Measurements from ENCODE around the gene ZSCAN26.
"Not testable (repeated sequence)": the region's sequence is repeated elsewhere in the genome, so short reads cannot be mapped to it uniquely, and the experiment has no call there.

ZSCAN26 gene

DNA sequence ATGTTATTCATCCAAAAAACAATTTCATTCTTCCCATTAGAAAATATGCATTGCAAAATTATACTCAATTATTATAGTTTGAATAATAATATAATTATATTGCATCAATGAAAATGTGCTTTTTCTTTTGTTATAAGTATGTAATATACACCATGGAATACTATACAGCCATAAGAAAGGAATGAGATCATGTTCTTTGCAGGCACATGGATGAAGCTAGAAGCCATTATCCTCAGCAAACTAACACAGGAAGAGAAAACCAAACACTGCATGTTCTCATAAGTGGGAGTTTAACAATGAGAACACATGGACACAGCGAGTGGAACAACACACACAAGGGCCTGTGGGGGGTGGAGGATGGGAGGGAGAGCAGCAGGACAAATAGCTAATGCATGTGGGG, 9.9 kb upstream of the ZSCAN26 start:
- DNase-seq, result no peak

DNA sequence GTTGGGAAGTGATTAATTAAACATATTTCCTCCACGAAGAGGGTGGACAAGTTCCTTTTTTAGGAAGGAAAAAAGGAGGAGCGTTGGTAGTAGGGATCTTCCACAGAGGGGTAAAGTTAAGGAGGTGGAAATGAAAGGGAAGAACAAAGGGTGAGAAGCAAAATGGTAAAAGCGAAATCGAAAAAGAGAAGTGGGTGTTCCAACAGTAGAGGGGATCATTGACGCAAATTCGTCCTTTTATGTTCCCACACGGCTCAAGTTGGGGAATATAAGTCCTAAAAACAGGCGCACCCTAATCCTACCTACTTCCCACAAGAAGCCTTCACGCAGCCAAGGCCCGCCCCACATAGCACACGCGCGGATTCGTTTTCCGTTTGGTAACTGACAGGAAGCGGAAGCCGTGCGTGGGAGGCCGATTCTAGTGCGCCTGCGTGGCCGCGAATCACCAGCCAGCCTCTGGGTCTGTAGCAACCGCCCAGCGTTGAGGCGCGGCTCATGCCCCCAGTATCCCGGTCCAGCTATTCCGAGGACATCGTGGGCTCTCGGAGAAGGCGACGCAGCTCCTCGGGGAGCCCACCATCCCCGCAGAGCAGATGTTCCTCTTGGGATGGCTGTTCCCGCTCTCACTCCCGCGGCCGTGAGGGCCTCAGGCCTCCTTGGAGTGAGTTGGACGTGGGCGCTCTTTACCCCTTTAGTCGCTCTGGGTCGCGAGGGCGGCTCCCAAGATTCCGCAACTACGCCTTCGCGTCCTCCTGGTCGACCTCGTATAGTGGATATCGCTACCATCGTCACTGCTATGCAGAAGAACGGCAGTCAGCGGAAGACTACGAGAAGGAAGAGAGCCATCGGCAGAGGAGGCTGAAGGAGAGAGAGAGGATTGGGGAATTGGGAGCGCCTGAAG, 7.8 kb upstream of the ZSCAN26 start, which contains the start of gene NKAPL:
TSS of gene NKAPL (plus strand) at position 421 of the 901 bp plus-strand sequence. CDS start at position 496, 75 bp downstream.
- DNase-seq, result peak; percentile 73

DNA sequence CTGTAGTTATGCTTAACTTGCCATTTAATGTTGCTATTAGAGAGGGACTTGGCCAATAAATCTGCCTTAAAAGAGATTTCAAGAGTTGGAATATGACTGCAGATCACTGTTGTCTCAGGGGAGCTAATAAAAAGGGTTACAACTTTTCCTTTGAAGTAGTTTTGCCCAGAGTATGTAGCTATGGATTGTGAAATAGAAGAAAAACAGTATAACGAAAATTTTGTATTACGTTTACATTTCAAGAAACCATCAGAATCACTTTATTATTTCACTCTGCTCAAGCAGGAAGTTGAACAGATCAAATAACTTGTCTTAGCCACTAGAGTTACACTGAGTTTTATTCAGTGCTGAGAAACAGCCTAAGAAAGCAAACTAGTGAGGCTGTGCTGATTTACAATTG, 3.0 kb upstream of the ZSCAN26 start:
- DNase-seq, result no peak

DNA sequence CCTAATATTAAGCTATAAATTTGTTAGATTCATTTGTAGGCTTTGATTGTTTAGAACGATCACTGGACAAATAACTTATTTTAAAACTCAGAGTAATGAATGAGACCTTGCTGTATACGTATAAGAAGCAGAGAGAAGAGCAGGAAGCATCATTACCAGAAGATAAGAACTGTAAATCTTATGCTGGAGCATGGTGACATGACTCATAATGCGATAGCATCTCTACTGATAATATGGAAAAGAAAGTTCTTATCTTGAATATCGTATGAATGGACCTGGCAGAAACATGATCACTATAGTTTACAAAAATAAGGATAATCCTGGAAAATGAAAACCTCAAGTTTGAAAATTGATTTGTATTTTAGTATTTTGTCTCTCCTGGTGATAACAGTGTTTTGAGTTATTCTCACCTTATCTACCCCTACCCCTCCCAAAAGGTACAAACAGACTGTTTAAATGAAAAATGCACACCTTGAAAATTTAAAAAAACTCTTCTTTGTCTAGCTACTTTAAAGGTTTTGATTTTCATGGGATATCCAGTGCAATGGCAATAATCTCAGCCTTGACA, 2.0 kb upstream of the ZSCAN26 start:
- DNase-seq, result no peak

DNA sequence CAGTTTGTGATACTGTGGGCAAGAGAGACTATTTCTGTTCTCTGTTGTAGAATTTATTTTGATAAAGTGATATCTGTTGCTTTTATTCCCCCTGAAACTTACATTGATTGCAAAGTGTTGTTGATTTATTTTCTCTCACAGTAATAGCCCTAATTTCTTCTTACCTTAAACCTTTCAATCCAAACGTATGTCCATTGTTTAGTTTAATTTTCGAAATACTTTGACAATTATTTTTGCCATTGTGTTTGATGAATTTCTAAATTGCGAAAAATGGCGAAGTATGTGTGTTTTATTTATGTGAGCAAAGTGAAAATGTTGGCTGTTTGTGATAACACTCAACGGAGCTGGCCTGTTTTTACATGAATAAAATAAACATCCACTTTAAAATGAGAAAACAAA, 381 bp upstream of the ZSCAN26 start:
- DNase-seq, result no peak

DNA sequence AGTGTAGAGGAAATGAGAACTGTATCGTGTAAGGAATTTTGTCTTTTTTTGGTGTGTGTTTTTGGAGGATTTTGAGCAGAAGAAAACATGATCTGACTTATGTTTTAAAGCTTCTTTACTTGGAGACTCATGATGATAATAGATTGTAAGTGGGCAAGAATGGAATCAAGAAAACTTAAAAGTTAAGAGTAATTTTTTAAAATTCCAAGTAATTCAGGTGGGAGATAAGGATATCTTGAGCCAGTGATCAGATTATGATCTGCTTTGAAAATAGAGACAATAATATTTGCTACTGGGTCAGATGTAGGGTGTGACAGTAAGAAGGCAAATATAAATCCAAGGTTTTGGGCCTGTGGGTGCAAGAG, 734 bp downstream of the ZSCAN26 start:
- no peak for DNase-seq

DNA sequence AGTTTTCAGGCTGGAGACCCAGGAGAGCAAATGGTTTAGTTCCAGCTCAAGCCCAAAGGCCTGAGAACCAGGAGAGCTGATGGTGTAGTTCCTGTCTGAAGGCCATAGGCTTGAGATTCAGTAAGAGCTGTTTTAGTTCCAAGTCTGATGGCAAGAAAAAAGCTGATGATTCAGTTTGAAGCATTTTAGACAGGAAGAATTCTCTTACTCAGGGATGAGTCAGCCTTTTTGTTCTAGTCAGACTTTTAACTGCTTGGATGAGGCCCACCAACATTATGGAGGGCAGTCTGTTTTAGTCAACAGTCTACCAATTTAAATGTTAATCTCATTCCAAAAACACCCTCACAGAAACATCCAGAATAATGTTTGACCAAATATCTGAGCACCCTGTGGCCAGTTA, 2.5 kb downstream of the ZSCAN26 start:
- peak; percentile 3 for DNase-seq

DNA sequence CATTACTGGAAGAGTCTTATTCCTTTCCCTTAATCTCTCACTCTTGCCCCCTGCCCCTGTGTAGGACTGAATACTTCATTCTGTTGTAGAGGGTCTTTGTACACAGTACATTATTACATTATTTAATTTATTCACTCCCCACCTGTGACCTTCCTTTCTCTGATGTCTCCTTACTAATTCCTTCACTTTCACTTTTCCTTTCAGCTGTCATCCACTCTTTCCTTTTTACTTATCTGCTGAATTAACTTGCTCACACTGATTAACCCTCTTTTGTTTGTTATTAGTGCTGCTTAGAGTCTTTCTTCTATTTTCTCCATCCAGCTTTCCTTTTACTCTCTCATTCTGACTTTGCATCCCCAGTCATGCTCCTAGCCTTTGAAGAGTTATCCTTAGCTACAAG, 7.9 kb downstream of the ZSCAN26 start:
- no peak for DNase-seq

DNA sequence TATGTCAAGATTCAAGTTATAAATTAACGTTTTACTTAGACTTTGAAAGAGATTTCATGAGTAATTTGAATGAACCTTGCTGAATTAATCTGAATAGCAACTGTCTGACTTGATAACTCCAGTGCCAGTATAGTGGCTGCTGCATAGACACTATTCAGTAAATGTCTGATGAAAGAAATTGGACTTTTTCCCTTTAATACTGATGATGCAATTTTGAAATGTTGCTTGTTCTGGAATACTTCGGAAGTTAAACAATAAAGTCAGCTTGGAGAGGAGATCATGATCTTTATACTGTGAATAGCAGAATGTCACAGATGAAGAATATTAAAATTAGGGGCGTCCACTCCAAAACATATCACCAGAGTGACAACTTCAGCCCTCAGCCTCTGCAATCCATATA, 10.8 kb downstream of the ZSCAN26 start:
- no peak for DNase-seq

DNA sequence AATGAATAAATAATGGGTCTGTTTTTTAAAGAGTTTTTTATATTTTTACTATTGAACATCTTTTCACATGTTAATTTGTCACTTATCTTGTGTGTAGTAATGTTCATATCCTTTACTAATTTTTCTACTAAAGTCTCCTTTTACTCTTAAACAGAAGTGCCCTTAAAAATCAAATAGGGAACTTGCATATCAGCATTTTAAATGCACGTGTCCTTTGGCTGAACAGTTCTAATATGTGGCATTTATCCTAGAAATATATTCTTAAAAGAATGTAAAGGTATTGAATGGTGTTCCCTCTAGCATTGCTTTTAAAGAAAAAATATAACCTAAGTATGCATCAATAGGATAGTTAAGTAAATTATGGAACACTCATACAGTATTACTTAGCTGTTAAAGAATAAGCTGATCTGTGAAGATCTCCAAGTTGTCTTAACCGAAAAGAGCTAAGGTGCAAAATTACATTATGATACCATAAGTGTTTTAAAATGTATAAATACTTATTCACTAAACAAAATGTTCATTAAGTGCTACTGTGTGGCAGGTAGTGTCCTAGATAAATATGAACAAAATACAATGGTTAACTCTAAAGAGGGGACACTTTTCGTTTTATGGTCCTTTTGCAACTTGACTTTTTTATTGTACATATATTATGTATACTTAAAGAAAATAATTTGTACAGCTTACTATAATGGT, 13.8 kb downstream of the ZSCAN26 start:
- no peak for DNase-seq

DNA sequence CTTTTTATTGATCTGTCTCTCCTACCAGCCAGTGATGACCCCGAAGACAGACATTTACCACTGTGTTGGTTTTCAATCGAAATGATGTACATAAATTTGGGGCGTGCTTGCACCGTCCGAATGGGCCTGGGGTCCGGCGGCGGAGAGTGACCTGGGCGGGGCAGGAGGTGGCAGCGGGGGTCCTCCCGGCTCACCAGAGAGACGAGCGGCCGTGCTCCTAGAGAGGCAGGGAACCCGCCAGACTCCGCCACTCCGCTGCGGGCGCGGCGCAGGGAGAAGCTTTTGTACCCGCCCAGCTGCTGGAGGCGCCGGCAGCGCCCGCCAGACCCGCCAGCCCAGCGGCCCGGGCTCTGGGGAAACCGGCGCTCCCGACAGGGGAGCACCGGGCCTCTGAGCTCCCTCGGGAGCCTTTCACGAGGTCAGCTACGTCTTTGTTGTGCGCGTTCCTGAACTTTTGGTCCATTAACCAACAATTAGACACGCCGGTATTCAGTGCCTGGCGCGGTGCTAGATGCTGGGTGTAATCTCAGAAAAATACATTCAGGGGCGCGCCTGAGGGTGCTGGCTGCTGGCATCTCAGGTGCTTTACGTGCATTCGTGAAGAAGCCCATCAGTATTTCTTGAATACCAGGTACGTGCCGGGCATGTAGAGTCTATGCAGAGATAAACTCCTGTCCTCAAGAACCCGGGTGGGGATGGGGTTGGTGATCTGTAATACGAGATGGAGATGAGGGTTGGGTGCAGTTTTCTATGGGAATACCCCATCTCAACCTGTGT, 14.5 kb downstream of the ZSCAN26 start, which contains the start of gene PGBD1:
TSS of gene PGBD1 (plus strand) at position 285 of the 777 bp plus-strand sequence. CDS start 2,242 bp downstream, outside the sequence.
- peak; percentile 79 for DNase-seq

DNA sequence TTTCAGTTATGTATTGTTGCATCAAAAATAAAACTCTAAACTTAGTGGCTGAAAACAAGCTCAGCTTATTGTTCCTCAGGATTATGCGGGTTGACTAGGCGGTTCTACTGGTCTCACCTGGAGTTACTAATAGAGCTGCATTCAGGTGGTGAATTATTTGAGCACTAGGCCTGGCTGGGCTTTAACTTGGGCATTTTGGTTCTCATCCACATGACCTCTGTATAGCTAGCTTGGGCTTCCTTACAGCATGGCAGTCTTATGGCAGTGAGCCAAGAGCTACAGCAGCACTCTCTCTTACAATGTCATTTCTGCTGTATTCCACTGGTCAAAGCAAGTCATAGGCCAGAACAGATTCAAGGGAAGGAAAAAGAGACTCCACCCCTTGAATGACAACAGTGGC, 16.0 kb downstream of the ZSCAN26 start:
- DNase-seq, result no peak

DNA sequence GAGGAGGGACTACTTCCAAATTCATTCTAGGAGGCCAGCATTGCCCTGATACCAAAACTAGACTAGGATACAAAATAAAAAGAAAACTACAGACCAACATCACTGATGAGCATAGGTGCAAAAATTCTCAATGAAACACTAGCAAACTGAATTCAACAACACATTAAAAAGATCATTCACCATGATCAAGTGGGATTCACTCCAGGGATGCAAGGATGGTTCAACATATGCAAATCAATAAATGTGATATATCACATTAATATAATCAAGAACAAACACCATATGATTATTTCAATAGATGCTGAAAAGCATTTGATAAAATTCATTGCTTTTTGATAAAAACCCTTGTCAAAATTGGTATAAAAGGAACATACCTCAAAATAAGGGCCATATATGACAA, 24.6 kb downstream of the ZSCAN26 start:
- DNase-seq, result no peak

DNA sequence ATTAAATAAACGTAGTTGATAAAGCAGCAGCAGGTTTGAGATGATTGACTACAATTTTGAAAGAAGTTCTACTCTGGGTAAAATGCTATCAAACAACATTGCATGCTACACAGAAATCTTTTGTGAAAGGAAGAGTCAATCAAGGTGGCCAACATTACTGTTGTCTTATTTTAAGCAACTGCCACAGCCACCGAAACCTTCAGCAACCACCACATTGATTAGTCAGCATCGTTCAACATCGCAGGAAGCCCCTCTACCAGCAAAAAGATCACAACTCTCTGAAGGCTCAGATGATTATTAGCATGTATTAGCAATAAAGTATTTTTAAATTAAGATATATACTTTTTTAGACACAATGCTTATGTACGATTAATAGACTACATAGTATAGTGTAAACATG, 28.4 kb downstream of the ZSCAN26 start:
- no peak for DNase-seq

DNA sequence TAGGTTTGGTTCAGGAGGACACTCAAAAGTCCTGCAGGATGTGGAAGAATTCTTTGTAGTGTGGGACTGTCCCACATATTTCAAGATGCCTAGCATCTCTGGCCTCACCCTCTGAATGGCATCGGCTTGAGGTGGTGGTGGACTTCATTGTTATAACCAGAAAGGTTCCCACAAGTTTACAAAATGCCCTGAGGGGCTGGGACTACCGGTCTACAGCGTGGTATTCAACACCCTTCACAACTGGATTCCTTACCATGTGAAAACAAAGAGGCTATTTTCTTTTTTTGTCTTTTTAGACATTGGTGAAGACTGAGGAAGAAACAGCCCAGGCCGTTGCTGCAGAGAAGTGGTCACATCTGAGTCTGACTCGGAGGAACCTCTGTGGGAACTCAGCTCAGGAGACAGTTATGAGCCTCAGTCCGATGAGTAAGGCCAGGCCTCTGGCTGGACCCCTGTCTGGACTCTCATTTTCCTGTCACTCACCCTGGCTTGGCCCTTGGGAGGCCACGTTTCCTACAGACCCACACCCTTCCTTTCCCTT, 29.6 kb downstream of the ZSCAN26 start:
- DNase-seq, result no peak

DNA sequence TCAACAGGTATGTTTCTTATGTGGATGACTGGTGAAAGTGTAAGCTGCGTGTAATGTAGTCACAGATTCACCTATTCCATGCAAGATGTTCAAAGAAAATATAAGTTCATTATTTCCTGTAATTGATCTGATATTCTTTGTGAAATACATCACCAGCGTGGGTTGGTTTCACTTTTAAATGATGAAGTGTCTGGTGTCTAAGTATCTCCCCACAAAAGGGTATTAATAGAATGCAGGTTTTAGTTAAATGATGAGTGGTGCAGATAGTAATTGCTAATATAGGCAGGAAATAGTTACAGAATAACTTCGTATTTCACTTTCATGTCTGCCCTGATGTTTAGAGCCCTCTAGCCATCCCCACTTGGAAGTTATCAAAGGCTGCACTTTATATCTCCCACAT, 36.6 kb downstream of the ZSCAN26 start:
- DNase-seq, result peak; percentile 11

DNA sequence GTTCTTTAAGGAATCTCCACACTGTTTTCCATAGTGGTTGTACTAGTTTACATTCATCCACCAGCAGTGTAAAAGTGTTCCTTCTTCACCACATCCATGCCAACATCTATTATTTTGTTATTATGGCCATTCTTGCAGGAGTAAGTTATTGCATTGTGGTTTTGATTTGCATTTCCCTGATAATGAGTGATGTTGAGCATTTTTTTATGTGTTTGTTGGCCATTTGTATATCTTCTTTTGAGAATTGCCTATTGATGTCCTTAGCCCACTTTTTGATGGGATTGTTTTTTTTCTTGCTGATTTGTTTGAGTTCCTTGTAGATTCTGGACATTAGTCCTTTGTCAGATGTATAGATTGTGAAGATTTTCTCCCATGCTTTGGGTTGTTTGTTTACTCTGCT, 39.4 kb downstream of the ZSCAN26 start:
- DNase-seq, result not testable (repeated sequence)

DNA sequence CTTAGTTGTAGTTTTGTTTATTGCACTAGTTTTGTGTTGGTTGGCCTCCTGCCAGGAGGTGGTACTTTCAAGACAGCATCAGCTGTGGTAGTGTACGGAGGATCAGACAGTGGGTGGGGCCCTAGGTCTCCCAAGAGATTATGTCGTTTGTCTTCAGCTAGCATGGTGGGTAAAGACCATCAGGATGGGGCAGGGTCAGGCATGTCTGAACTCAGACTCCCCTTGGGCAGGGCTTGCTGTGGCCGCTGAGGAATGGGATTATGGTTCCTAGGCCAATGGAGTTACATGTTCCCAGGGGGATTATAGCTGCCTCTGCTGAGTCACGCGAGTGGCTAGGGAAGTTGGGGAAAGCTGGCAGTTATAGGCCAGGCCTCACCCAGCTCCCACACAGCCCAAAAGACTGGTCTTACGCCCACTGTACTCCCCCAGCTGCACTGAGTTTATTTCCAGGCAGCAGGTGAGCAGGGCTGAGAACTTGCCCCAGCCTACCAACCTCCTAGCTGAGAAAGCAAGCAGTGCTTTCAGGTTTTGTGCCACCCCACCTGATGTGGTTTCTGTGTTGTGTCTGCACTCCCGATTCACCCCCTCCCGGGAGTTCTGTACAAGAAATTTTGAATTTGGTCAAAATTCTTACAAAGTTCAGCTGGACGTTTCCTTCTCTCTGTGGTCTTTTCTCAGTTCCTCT, 44.3 kb downstream of the ZSCAN26 start:
- DNase-seq, result no peak

DNA sequence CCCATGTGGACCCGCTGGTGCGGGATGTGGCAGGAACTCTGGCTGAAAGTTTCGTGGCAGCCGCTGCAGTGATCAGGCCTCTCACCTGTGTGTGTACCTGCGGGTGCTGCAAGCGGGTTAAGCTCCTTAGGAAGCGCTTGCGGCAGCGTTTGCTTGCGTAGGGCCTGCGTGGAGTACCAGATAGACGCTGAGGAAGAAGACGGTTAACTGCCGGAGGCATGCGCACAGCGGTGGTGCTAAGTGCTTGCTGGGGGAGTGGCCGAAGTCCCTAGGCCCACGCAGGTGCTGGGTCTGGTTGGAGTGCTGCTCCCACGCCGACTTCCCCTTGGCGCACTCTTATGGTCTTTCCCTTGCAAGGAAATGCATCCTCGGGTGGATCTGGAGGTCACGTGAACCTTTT, 46.0 kb downstream of the ZSCAN26 start:
- no peak for DNase-seq

DNA sequence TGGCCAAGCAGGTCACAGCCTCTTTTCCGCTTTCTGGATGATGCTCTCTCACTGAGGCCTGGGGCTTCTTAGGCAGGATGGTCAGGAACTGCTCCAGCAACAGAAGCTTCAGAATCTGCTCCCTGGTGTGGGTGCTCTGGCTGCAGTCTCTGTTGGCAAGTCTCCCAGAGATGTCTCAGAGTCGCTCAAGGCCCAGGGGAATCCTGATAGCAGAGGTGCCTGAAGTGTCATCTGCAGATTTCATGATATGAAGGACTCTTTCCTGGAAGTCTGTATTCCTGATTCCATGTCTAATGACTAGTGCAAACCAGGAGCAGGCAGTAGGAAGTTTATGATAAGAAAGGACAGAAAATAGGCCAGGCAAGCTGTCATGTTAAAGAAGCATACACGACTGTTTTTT, 48.7 kb downstream of the ZSCAN26 start:
- DNase-seq, result no peak

DNA sequence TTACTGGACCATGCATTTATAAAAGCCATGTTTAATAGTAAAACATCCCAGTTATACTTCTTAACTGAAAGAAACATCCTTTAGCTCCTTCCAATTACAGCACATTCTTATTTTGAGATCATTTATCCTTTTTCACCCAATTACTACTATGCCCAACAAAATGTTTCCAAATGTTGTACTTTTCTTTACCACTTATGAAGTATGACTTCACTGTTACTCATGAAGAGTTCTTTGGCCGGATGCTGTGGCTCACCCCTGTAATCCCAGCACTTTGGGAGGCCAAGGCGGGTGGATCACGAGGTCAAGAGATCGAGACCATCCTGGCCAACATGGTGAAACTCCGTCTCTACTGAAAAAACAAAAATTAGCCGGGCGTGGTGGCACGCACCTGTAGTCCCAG, 50.9 kb downstream of the ZSCAN26 start:
- not testable (repeated sequence) for DNase-seq

DNA sequence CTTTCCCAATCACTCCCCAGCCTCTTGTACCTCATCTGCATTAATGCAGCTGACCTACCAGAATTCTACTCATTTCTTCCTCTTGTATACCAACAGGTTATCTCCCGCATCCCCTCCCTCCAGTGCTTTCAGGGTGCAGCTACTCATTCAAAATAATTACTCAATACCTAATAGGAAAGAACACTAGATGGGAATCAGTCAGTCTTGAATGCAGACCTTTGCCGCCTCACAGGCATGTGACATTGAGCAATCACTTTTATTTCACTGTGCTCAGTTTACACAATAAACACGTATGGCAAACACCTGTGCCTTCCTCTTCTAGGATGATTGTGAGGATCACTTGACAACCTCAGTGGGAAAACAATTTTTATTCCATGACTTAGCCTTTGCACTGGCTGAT, 55.7 kb downstream of the ZSCAN26 start:
- DNase-seq, result no peak
